Neutrophil (primary cell): Measurements from ENCODE around the gene NTM.

Experiments
- H3K27ac ChIP-seq: fragments of 200-600 bp; sonication (generic); 2 replicates; pipeline ENCODE4 v1.5.1; 2016; ENCODE audit warnings: mild to moderate bottlenecking, moderate library complexity
- H3K27me3 ChIP-seq: fragments of 200-600 bp; sonication (generic); 2 replicates; pipeline ENCODE4 v1.6.0; 2016; ENCODE audit warnings: mild to moderate bottlenecking
- H3K36me3 ChIP-seq: fragments of 200-600 bp; sonication (generic); 2 replicates; pipeline ENCODE4 v1.5.1; 2017
- H3K4me1 ChIP-seq, 2 experiments: fragments of 200-600 bp in 1 of 2; sonication (generic) in 1 of 2; 1 replicate in 1 of 2; 2 replicates in 1 of 2; pipeline versions ENCODE4 v1.5.1 to v1.6.1; 2013 to 2016; ENCODE audit warnings: low read depth in 1 of 2, low read length in 1 of 2, mild to moderate bottlenecking in 1 of 2, moderate library complexity in 1 of 2; ENCODE audit not compliant: control insufficient read depth in 1 of 2, insufficient read depth in 1 of 2
- H3K4me3 ChIP-seq, 2 experiments: fragments of 200-600 bp in 1 of 2; sonication (generic) in 1 of 2; 1 replicate in 1 of 2; 2 replicates in 1 of 2; pipeline ENCODE4 v1.5.1; 2013 to 2016; ENCODE audit warnings: low read depth in 1 of 2, low read length in 1 of 2, mild to moderate bottlenecking in 1 of 2, moderate library complexity in 1 of 2
- H3K9me3 ChIP-seq: fragments of 200-600 bp; sonication (generic); 2 replicates; pipeline ENCODE4 v1.5.1; 2016
- CTCF ChIP-seq: fragments of 200-600 bp; sonication (generic); IDR thresholded peaks from 2 replicates; pipeline ENCODE4 v1.5.1; 2016; ENCODE audit warnings: antibody characterized with exemption

Gene NTM

GRCh38 chr11:132127900-132128288 is 757.5 kb downstream of the NTM start:
- H3K27me3 ChIP-seq = peaks cover 20% of the 10 kb centered on the region
- H3K27ac ChIP-seq = no peak overlapping the region
- no peaks in the 10 kb centered on the region for H3K4me1 ChIP-seq
- no peak for TF ChIP-seq CTCF
- H3K9me3 ChIP-seq = no peaks in the 10 kb centered on the region
- no peak overlapping the region for H3K4me3 ChIP-seq
- no peaks in the 10 kb centered on the region for H3K36me3 ChIP-seq

GRCh38 chr11:132131047-132131446 is 760.6 kb downstream of the NTM start:
- no peak overlapping the region for H3K27ac ChIP-seq
- H3K9me3 ChIP-seq = no peaks in the 10 kb centered on the region
- no peaks in the 10 kb centered on the region for H3K36me3 ChIP-seq
- H3K27me3 ChIP-seq = peaks cover 15% of the 10 kb centered on the region
- H3K4me3 ChIP-seq = no peak overlapping the region
- H3K4me1 ChIP-seq = no peaks in the 10 kb centered on the region
- TF ChIP-seq CTCF = no peak

GRCh38 chr11:132131961-132132360 is 761.5 kb downstream of the NTM start:
- H3K27ac ChIP-seq = no peak overlapping the region
- no peak for TF ChIP-seq CTCF
- H3K36me3 ChIP-seq = no peaks in the 10 kb centered on the region
- H3K9me3 ChIP-seq = no peaks in the 10 kb centered on the region
- no peaks in the 10 kb centered on the region for H3K4me1 ChIP-seq
- H3K4me3 ChIP-seq = no peak overlapping the region
- H3K27me3 ChIP-seq = peaks cover 6% of the 10 kb centered on the region

GRCh38 chr11:132134322-132134721 is 763.9 kb downstream of the NTM start:
- H3K27me3 ChIP-seq = no peaks in the 10 kb centered on the region
- H3K36me3 ChIP-seq = no peaks in the 10 kb centered on the region
- no peak overlapping the region for H3K27ac ChIP-seq
- H3K4me3 ChIP-seq = no peak overlapping the region
- TF ChIP-seq CTCF = no peak
- H3K4me1 ChIP-seq = no peaks in the 10 kb centered on the region
- H3K9me3 ChIP-seq = no peaks in the 10 kb centered on the region

- H3K4me3 ChIP-seq = no peak overlapping the region
- H3K27ac ChIP-seq = no peak overlapping the region
- no peaks in the 10 kb centered on the region for H3K9me3 ChIP-seq
- H3K27me3 ChIP-seq = no peaks in the 10 kb centered on the region
- no peaks in the 10 kb centered on the region for H3K36me3 ChIP-seq
- TF ChIP-seq CTCF = no peak
- no peaks in the 10 kb centered on the region for H3K4me1 ChIP-seq
Measured at GRCh38 chr11:132137289-132137980, 767.0 kb downstream of the NTM start.

- H3K4me1 ChIP-seq = no peaks in the 10 kb centered on the region
- no peak for TF ChIP-seq CTCF
- H3K9me3 ChIP-seq = no peaks in the 10 kb centered on the region
- no peaks in the 10 kb centered on the region for H3K27me3 ChIP-seq
- no peaks in the 10 kb centered on the region for H3K36me3 ChIP-seq
- no peak overlapping the region for H3K4me3 ChIP-seq
- no peak overlapping the region for H3K27ac ChIP-seq
Measured at GRCh38 chr11:132137981-132138313, 767.5 kb downstream of the NTM start.
